NCI-H1105 treated with DMSO at 0.1 percent for 48 hours (cell line): ENCODE data around the gene GRIN2C.
A peak's percentile ranks its signal among the peaks of the same experiment; 100 is the strongest.

Experiments
- DNase-seq: peaks from one replicate; lab custom pipeline; 2025; lab: John Stamatoyannopoulos, UW

The GRIN2C gene

DNA sequence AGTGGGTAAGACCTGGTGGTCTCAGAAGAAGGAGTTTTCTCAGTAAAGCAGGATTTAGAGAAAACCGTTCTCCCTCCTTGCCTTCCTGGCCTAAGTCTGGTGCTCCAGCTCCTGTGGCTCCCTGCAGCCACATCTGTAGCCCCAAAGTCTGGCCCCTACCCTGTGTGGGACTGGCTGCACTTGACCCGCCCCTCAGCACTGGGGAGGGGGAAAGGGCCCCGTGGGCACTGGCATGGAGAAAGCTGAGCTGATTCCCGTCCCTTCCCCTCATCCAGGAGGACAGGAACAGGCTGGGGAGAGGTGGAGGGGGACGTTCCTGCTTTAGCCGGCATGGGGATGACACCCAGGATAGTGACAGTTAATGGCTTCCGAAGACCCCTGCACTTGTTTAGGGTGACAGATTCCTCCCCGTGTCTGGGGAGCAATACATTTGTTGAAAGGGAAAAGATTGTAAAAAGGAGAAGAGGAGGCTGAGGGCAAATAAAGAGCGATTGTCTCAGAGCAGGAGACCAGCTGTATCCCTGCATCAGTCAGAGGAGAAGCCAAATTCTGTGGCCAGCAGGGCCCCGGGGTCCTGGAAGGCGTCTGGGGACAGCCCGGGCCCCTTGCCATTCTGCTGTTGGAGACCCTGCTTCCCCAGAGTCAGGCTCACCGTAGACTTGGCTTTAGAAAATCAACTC, 37.9 kb downstream of the GRIN2C start:
- DNase-seq: no peak

DNA sequence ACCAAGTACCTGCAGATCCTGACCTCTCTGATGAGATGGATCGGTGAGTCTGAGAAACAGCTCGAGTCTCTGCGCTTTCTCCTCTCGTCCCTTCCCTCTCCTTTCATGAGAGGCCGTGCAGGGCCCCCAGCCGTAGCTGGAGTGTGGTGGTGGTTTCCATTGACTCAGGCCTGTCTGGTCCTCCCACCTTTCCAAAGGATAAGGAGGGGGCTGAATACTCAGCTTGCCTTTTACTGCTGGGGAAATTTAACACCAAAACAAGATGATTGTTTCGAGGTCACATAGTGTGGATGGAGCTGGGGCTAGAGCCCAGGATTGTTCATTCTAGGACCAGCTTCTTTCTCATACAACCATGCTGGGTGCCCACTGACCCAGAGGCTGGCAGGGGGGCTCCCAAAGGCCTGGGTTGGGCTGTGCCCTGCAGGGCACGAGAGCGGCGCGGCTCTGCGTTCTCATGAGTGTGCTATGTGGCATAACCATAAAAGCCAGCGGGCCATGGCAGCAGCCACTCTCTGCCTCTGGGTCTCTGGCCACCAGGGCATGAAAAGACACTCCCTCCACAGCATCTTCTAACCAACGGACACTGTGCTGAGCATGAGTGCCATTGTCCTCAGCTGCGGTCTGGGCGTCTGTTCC, 39.8 kb downstream of the GRIN2C start:
- DNase-seq: no peak

GRCh38 chr17:74818291-74818938, 41.3 kb downstream of the GRIN2C start:
- DNase-seq: no peak

GRCh38 chr17:74816905-74817620, 42.6 kb downstream of the GRIN2C start:
- DNase-seq: no peak

DNA sequence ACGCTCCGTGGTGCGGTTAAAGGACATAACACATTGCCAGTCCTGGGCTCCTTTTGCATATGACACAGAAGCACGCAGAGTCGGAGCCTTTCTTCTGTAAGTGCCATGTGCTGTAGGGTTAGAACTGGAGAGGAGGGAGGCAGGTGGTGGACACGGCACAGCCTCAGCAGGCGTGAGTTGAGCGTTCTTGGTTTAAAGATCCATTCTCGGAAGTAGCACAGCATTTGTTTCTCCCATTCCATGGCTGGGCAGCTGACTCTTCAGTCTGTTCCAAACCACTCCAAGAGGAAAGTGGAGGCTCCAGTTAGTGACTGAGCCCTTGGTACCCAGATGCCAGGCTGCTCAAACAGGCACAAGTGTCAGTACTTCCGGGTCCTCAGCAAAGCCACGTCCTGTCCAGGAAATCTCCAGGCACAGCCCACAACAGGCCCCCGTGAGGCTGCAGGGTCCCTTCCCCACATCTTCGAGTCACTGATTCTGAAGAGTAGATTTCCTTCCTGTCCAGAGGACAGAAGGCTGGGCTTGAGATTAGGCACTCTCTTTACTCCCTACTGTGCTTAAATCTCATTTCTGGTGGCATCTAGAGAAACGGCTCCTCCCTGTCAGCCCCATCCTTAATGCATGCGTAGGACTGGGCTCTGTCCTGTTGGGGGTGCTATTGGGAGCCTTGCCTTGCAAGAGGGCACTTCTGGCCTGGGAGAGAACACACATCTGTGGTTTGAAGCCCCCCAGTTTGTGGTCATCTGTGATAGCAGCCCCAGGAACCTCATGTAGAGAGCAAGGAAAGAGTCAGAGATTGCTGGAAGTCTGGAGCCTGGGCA, 43.9 kb downstream of the GRIN2C start:
- DNase-seq: no peak

GRCh38 chr17:74815067-74815466, 44.6 kb downstream of the GRIN2C start:
- no peak for DNase-seq

DNA sequence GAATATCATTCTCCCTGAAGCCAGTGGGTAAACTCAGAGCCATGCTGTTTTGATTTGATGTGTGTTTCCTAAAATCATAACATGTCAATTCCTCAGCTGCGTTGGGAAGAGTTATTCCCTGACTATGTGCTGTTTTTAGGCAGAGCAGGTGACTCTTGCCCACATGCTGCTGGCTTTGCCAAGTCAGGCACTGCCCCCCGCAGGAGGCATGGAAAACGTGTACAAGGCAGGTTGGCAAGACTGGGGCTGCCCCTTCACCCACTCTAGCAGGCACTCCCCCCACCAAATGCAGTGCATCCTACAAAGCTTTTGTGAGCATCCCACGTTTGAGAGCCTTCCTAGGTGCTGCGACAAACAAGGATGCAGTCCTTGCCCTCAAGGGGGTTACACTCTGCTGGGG, 45.2 kb downstream of the GRIN2C start:
- DNase-seq: no peak

DNA sequence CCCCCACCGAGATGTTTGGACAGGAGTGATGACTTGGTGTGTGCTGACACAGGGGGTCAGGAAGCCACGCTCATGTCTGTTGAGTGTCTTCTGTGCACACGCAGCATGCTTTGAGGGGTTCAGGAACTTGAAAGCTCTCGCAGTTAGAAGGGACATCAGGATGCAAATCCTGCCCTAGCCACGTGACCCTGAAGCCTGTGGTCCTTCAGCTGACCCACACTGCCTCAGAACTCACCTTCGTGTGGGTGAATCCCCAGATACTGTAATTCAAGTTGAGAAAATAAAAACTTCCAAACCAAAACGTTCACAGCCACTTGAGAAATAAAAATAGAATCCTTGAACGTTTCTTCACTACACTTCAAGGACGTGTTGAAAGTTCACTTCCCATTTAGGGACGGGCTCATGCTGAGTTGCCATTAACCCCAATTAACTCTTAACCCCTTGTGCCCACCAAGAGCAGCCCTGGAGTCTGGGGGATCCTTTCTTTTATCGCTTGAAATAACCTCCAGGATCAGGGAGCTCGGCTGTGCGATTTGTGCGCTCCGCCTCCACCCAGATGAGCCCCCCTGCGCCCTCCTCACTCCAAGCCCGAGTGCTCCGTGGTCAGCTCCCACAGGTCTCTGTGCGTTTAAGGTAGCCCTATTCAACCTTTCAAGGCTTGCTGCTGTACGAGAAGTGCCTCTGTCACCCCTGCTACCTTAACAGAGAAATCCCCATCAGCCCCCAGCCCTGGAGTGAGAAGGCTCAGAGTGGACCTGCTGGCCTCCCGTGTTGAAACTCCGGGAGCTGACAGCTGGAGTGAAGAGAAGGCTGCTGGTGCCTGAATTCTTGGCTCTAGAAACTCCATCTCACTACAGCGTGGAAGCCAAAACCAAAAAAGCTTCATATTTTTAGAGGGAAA, 47.3 kb downstream of the GRIN2C start:
- no peak for DNase-seq

DNA sequence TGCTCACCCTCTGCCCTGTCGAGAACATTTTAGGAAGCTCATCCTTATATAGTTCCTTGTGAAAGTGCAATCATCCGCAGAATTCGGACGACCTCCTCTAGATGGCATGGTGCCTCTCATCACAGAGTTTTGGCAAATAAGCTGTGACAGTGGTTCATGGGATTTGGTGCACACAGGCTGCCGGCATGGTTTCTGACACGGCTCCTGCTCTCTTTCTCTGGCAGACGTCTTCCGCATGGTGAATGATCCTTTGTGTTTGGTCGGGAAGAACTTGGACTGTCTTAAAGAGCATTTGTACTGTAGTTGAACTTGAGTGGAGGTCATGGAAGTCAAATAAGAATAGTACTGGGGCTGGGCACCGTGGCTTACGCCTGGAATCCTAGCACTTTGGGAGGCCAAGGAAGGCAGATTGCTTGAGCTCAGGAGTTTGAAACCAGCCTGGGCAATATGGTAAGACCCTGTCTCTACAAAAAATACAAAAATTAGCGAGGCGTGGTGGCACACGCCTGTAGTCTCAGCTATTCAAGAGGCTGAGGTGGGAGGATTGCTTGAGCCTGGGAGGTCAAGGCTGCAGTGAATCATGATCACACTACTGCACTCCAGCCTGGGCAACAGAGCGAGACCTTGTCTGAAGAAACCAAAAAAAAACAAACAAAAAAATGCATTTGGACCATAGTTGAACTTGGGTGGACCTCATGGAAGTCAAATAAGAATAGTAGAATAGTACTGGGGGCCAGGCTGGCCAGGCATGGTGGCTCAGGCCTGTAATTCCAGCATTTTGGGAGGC, 48.8 kb downstream of the GRIN2C start:
- DNase-seq: no peak

- DNase-seq: no peak
These were observed 50.8 kb downstream of the GRIN2C start for GRCh38 chr17:74808714-74809430.

DNA sequence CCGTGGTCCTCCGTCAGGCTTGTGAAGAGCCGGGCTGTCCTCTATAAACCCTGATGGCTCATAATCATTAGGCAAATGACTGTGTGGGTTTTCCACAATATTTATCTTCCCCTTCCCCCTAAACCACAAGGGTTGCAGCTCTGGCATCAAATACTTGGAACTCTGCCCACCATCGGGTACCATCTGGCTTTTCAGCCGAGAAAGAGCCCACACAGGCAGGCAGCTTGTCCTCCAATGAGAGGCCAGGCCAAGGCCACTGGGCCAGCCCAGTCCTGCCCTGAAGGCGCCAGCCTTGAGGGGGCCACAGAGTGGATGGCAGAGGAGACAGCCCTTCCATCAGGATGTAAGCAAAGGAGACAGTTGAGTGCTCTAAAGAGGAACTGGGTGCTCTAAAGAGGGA, 51.8 kb downstream of the GRIN2C start:
- DNase-seq: peak; percentile 97

- no peak for DNase-seq
These were observed 52.2 kb downstream of the GRIN2C start for GRCh38 chr17:74807441-74807840.

- no peak for DNase-seq
These were observed 53.4 kb downstream of the GRIN2C start for GRCh38 chr17:74806334-74806733.

- DNase-seq: no peak
These were observed 54.1 kb downstream of the GRIN2C start for GRCh38 chr17:74805591-74805991.

- DNase-seq: no peak
These were observed 55.0 kb downstream of the GRIN2C start for GRCh38 chr17:74804683-74805082.

GRCh38 chr17:74803971-74804370, 55.7 kb downstream of the GRIN2C start:
- no peak for DNase-seq

DNA sequence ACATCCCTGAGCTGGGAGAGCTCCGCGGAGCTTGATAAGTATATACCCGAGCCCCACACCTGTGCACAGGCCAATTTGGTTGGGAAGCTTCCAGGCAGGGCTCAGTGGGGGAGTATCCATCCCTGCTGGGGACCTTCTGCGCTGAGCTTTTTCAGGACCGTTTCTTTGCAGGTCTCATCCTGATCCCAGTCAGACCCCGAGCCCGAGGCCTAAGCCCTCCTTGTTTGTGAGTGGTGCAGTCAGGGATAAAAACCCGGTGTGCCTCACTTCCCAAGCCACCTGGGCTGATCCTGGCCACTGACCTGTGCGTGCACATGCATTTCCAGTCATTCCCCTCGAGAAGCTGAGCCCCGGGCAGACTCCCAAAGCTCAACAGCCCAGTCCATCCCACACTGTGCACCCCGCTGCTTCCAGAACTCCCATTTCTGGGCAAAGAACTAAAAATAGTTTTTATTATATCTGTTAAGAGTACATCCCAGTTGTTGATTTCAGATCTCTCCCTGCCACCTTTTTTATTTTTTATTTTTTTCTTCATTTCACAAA, 56.2 kb downstream of the GRIN2C start:
- DNase-seq: no peak

DNA sequence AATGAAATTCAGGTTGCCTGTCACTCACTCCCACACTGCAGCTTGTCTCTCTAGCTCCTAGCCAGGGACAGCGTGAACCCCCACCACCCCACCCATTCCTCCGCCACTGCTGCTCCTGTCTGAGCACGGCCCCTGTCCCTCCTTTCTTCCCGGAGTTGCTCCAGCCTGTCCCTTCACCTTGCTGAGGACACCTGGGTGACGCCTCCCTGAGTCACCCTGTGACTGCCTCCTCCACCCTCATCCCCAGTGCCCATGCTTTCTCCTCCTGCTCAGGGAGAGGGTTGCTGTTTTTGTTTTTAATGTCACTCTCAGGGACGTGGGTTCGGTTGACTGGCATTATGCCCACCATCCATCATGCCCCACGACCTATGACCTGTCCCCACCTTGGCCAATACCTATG, 57.8 kb downstream of the GRIN2C start:
- DNase-seq: no peak

DNA sequence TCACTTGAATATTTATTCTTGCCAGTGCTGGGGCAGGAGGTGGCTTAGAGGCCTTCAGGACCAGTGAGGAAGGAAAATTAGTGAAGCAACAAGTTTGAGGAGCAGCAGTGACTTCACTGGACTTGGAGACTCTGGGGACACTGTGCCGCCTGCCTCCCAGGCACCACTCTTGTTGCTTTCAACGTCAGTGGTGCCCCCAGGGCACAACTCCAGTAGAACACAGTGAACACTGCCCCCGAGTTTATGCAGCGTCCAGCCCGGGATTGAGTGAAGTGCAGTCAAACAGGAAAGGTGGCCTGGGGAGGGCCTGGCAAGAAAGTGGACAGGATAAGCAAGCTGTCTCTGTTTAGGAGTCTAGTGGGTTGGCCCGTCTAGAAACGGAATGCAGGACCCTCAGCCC, 59.2 kb downstream of the GRIN2C start:
- no peak for DNase-seq
